ENCODE measurements around the gene MOBP.

GRCh38 chr3:39542588-39542988 lies 75.1 kb downstream of the MOBP start:
- TF ChIP-seq EZH2 (IDR thresholded peaks at IDR 0.05; ENCODE audit: borderline replicate concordance, low read length): no peak
- TF ChIP-seq, protein P1, sequence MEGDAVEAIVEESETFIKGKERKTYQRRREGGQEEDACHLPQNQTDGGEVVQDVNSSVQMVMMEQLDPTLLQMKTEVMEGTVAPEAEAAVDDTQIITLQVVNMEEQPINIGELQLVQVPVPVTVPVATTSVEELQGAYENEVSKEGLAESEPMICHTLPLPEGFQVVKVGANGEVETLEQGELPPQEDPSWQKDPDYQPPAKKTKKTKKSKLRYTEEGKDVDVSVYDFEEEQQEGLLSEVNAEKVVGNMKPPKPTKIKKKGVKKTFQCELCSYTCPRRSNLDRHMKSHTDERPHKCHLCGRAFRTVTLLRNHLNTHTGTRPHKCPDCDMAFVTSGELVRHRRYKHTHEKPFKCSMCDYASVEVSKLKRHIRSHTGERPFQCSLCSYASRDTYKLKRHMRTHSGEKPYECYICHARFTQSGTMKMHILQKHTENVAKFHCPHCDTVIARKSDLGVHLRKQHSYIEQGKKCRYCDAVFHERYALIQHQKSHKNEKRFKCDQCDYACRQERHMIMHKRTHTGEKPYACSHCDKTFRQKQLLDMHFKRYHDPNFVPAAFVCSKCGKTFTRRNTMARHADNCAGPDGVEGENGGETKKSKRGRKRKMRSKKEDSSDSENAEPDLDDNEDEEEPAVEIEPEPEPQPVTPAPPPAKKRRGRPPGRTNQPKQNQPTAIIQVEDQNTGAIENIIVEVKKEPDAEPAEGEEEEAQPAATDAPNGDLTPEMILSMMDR (conservative IDR thresholded peaks at IDR 0.05 in 1 of 2, IDR thresholded peaks at IDR 0.05 in 1 of 2; ENCODE audit: extremely low read depth in 1 of 2, insufficient read depth in 1 of 2, low read depth in 1 of 2, low read length in 2 of 2): no peak

Data from mammary epithelial cell (primary cell).